Trophoblast cell (in vitro differentiated cells and primary cell): ENCODE results near the gene IRF8.

Experiments used
- DNase-seq, 2 donors: peaks; one replicate each; pipeline ENCODE4 v3.0.0-alpha.2; 2016
- H2AFZ ChIP-seq: 2 replicates; pipeline ENCODE4 v1.6.1; 2013; ENCODE audit warnings: low read length, moderate library complexity, mild to moderate bottlenecking; ENCODE audit not compliant: insufficient read depth, poor library complexity
- H2AK5ac ChIP-seq: 2 replicates; pipeline ENCODE4 v1.6.1; 2013; ENCODE audit warnings: mild to moderate bottlenecking, low read length
- H2BK120ac ChIP-seq: 2 replicates; pipeline ENCODE4 v1.6.1; 2013; ENCODE audit warnings: low read length, mild to moderate bottlenecking, moderate library complexity; ENCODE audit not compliant: insufficient read depth, poor library complexity
- H2BK12ac ChIP-seq: 2 replicates; pipeline ENCODE4 v1.6.1; 2013; ENCODE audit warnings: mild to moderate bottlenecking, low read length, moderate library complexity
- H2BK5ac ChIP-seq: 2 replicates; pipeline ENCODE4 v1.6.1; 2013; ENCODE audit warnings: low read length, low read depth, moderate library complexity, mild to moderate bottlenecking; ENCODE audit not compliant: poor library complexity
- H3K14ac ChIP-seq: 2 replicates; pipeline ENCODE4 v1.6.1; 2013; ENCODE audit warnings: mild to moderate bottlenecking, low read length
- H3K18ac ChIP-seq: 2 replicates; pipeline ENCODE4 v1.6.1; 2013; ENCODE audit warnings: mild to moderate bottlenecking, low read length
- H3K23ac ChIP-seq: 2 replicates; pipeline ENCODE4 v1.6.1; 2013; ENCODE audit warnings: low read length
- H3K27ac ChIP-seq: 2 replicates; pipeline ENCODE4 v1.5.1; 2013; ENCODE audit warnings: low read depth, mild to moderate bottlenecking, inconsistent platforms, low read length, moderate library complexity
- H3K27me3 ChIP-seq: 2 replicates; pipeline ENCODE4 v1.6.1; 2013; ENCODE audit warnings: inconsistent platforms, mild to moderate bottlenecking, low read length, moderate library complexity; ENCODE audit not compliant: insufficient read depth
- H3K36me3 ChIP-seq, 2 experiments: 1 replicate in 1 of 2; 2 replicates in 1 of 2; pipeline ENCODE4 v1.6.1; 2013; ENCODE audit warnings: low read length in 2 of 2, mild to moderate bottlenecking in 2 of 2, moderate library complexity in 1 of 2; ENCODE audit not compliant: insufficient read depth in 2 of 2, control insufficient read depth in 1 of 2
- H3K4ac ChIP-seq: 2 replicates; pipeline ENCODE4 v1.6.1; 2013; ENCODE audit warnings: low read depth, mild to moderate bottlenecking, low read length, moderate library complexity
- H3K4me1 ChIP-seq, 2 experiments: 1 replicate in 1 of 2; 2 replicates in 1 of 2; pipeline ENCODE4 v1.6.1; 2013; ENCODE audit warnings: low read length in 2 of 2, mild to moderate bottlenecking in 2 of 2, moderate library complexity in 1 of 2; ENCODE audit not compliant: insufficient read depth in 2 of 2, control insufficient read depth in 1 of 2
- H3K4me2 ChIP-seq: 2 replicates; pipeline ENCODE4 v1.6.1; 2013; ENCODE audit warnings: inconsistent platforms, mild to moderate bottlenecking, low read length, moderate library complexity
- H3K4me3 ChIP-seq: 2 replicates; pipeline ENCODE4 v1.5.1; 2013; ENCODE audit warnings: mild to moderate bottlenecking, low read depth, low read length, inconsistent platforms
- H3K79me1 ChIP-seq: one replicate; pipeline ENCODE4 v1.6.1; 2013; ENCODE audit warnings: low read length
- H3K79me2 ChIP-seq: 2 replicates; pipeline ENCODE4 v1.6.1; 2013; ENCODE audit warnings: low read length, mild to moderate bottlenecking; ENCODE audit not compliant: control insufficient read depth, insufficient read depth, poor library complexity
- H3K9ac ChIP-seq: 2 replicates; pipeline ENCODE4 v1.6.1; 2013; ENCODE audit warnings: mild to moderate bottlenecking, low read length
- H3K9me3 ChIP-seq: 2 replicates; pipeline ENCODE4 v1.6.1; 2013; ENCODE audit warnings: low read depth, mild to moderate bottlenecking, control low read depth, inconsistent platforms, low read length; ENCODE audit not compliant: insufficient read depth
- H4K12ac ChIP-seq: 2 replicates; pipeline ENCODE4 v1.6.1; 2013; ENCODE audit warnings: low read depth, mild to moderate bottlenecking, low read length, moderate library complexity
- H4K8ac ChIP-seq: 2 replicates; pipeline ENCODE4 v1.6.1; 2013; ENCODE audit warnings: low read depth, mild to moderate bottlenecking, low read length, moderate library complexity
- H4K91ac ChIP-seq: one replicate; pipeline ENCODE4 v1.6.1; 2013; ENCODE audit warnings: low read depth, mild to moderate bottlenecking, low read length, moderate library complexity
- WGBS: extraction: QIAGEN DNeasy Blood & Tissue Kit; methylation state at CpG from one replicate; pipeline ENCODE4 v1.1.7; 2013; ENCODE audit warnings: missing lambda C conversion rate; ENCODE audit not compliant: insufficient read length, insufficient coverage; ENCODE audit errors: extremely low coverage; 5-methylcytosine and 5-hydroxymethylcytosine counted together

The IRF8 gene

DNA sequence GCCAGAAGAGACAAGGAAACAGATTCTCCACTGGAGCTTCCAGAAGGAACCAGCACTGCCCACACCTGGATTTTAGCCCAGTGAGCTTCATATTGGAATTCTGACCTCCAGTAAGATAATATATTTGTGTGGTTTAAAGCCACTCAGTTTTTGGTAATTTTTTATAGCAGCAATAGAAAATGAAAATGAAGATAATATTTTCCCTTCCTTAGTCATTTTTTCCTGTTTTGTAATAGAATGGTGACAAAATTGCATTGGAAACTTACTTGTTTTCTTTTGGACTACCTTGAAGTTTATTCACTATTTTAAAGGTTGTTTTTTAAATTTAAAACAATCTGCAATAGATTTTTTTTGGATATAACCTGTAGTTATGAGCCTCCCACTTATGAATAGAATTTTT lies 29.8 kb upstream of the IRF8 start:
- peaks cover 5 to 6% of the 10 kb centered on the region in 2 experiments for H3K4me1 ChIP-seq
- peaks cover 7% of the 10 kb centered on the region for H3K9me3 ChIP-seq
- H2BK120ac ChIP-seq: no peak overlapping the region
- no peak overlapping the region for H4K8ac ChIP-seq
- no peak for DNase-seq
- no peaks in the 10 kb centered on the region for H3K27me3 ChIP-seq
- H3K27ac ChIP-seq: no peak overlapping the region
- no peaks in the 10 kb centered on the region for H3K79me1 ChIP-seq
- H3K4me3 ChIP-seq: no peak overlapping the region
- H3K9ac ChIP-seq: no peak overlapping the region
- no peak overlapping the region for H3K23ac ChIP-seq
- H2BK12ac ChIP-seq: peak overlapping the region; percentile 36
- H2AFZ ChIP-seq: no peak overlapping the region
- peak overlapping the region; percentile 7 for H2AK5ac ChIP-seq
- no peaks in the 10 kb centered on the region for H3K36me3 ChIP-seq
- no peak overlapping the region for H3K4ac ChIP-seq
- no peaks in the 10 kb centered on the region for H3K79me2 ChIP-seq
- no peak overlapping the region for H3K14ac ChIP-seq
- H3K4me2 ChIP-seq: no peak overlapping the region
- no peak overlapping the region for H3K18ac ChIP-seq
- H2BK5ac ChIP-seq: no peak overlapping the region
- no peak overlapping the region for H4K91ac ChIP-seq
- no peak overlapping the region for H4K12ac ChIP-seq

DNA sequence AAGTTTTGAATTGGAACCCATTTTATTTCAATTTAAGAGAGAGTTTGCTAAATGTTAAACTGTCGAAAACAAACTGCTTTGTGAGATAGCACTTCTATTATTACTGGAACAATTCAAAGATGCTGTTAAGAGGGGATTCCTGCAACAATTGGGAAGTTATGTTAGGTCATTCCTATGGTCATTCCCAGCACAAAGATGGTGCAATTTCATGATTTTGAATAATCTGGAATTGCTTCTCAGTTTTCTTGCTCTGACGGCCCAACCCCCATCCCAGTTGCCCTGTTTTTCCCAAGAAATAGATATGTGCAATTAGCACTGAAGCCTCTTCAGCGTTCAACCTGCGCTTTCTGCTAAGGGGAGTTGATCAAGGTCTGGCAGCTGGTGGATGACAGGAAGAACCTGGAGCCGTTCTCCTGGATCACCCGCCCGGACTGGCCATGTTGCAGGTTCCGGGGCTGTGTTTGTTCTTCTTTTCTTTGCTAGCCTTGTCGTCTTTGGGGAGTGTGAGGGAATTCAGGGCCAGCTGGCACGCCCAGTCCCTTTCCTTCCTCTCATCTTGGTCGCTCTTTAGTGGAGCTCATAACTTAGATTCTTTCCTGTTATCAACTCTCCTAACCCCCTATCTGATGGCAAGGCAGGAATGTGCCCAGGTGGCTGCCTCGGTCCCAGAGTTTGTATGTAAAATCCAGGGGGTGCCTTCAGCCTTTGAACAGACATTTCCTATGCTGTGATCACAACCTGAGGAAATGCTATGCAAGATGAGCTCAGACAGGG lies 29.0 kb upstream of the IRF8 start:
- H2BK5ac ChIP-seq: no peak overlapping the region
- WGBS: no CpG with 5 or more reads among the region's 12 CpGs
- H2AFZ ChIP-seq: peak overlapping the region; percentile 57
- no peak overlapping the region for H4K91ac ChIP-seq
- no peak overlapping the region for H3K23ac ChIP-seq
- H3K4me2 ChIP-seq: peak overlapping the region; percentile 29
- no peak overlapping the region for H3K18ac ChIP-seq
- no peak overlapping the region for H2BK120ac ChIP-seq
- no peak overlapping the region for H3K4ac ChIP-seq
- no peak overlapping the region for H4K12ac ChIP-seq
- H4K8ac ChIP-seq: peak overlapping the region; percentile 40
- no peak overlapping the region for H3K9ac ChIP-seq
- no peaks in the 10 kb centered on the region for H3K79me1 ChIP-seq
- H3K27me3 ChIP-seq: no peaks in the 10 kb centered on the region
- H3K4me1 ChIP-seq: peaks cover 5 to 6% of the 10 kb centered on the region in 2 experiments
- peaks cover 7% of the 10 kb centered on the region for H3K9me3 ChIP-seq
- no peak overlapping the region for H3K27ac ChIP-seq
- peak overlapping the region; percentile 4 for H2BK12ac ChIP-seq
- no peaks in the 10 kb centered on the region for H3K79me2 ChIP-seq
- H3K36me3 ChIP-seq: no peaks in the 10 kb centered on the region
- DNase-seq: peak; percentile 61 to 85
- no peak overlapping the region for H2AK5ac ChIP-seq
- H3K14ac ChIP-seq: no peak overlapping the region
- H3K4me3 ChIP-seq: no peak overlapping the region

DNA sequence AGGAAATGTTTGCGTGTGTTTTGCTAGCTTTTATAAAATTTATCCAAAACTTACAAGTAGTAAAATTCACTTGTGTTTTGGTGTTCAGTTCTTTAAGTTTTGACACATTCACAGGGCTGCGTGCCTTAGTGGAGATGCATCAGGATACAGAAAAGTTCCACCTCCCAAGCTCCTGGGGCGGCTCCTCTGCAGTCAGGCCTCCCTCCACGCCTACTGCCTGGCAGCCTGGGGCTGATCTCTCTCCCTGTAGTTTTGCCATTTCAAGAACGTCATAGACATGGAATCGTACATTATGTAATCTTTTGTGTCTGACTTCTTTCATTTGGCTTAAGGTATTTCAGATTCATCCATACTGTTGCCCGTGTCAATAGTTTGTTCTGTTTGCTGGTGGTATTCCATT lies 27.2 kb upstream of the IRF8 start:
- H3K18ac ChIP-seq: no peak overlapping the region
- H3K9me3 ChIP-seq: peaks cover 7% of the 10 kb centered on the region
- WGBS: no CpG with 5 or more reads among the region's 7 CpGs
- H2BK12ac ChIP-seq: no peak overlapping the region
- H4K91ac ChIP-seq: no peak overlapping the region
- no peak overlapping the region for H3K4ac ChIP-seq
- no peaks in the 10 kb centered on the region for H3K36me3 ChIP-seq
- peak; percentile 88 to 90 for DNase-seq
- H3K4me1 ChIP-seq: peaks cover 5 to 6% of the 10 kb centered on the region in 2 experiments
- H3K79me2 ChIP-seq: no peaks in the 10 kb centered on the region
- no peak overlapping the region for H3K4me3 ChIP-seq
- no peak overlapping the region for H4K12ac ChIP-seq
- no peak overlapping the region for H3K14ac ChIP-seq
- H3K9ac ChIP-seq: no peak overlapping the region
- H2AFZ ChIP-seq: no peak overlapping the region
- no peak overlapping the region for H3K23ac ChIP-seq
- no peak overlapping the region for H2BK120ac ChIP-seq
- H2BK5ac ChIP-seq: no peak overlapping the region
- no peak overlapping the region for H2AK5ac ChIP-seq
- H3K27me3 ChIP-seq: no peaks in the 10 kb centered on the region
- H3K79me1 ChIP-seq: no peaks in the 10 kb centered on the region
- H3K27ac ChIP-seq: no peak overlapping the region
- H3K4me2 ChIP-seq: no peak overlapping the region
- H4K8ac ChIP-seq: no peak overlapping the region

DNA sequence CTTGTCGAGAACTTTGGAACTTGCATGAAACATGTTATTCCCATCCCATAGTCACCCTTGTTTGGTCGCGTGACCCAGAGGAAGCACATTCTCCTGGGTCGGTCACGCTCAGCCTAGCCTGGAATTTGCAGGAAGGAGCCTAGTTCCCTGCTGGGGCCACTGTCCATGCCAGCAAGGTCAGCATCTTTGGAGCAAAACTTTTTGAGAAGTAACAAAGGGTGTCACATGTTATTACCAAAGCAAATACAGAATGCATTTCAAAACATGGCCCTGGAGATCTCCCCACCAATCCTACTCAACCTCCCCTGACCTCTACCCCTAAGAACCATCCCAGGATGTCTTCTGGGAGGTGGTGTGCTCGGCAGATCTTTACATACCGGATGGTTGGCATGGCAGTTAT lies 26.2 kb upstream of the IRF8 start:
- Histone ChIP-seq H3K27me3 (no peaks in the 10 kb centered on the region), H3K14ac (no peak overlapping the region), H2BK120ac (peak overlapping the region; percentile 39), H3K9me3 (peaks cover 4% of the 10 kb centered on the region), H3K18ac (no peak overlapping the region), H3K9ac (no peak overlapping the region), H2AK5ac (no peak overlapping the region), H3K36me3 (no peaks in the 10 kb centered on the region), H3K79me1 (no peaks in the 10 kb centered on the region), H2AFZ (no peak overlapping the region), H4K8ac (no peak overlapping the region), H3K23ac (no peak overlapping the region), H3K4me2 (no peak overlapping the region), H3K4me3 (no peak overlapping the region), H3K27ac (no peak overlapping the region), H4K12ac (no peak overlapping the region), H2BK5ac (no peak overlapping the region), H3K4ac (no peak overlapping the region), H4K91ac (no peak overlapping the region), H3K79me2 (no peaks in the 10 kb centered on the region), H2BK12ac (no peak overlapping the region), H3K4me1 (peaks cover 5 to 6% of the 10 kb centered on the region in 2 experiments)
- no CpG with 5 or more reads among the region's 7 CpGs for WGBS
- no peak for DNase-seq
